H1 (cell line): ENCODE measurements around the gene GNAO1. TPM values are rescaled to one million over a fixed set of nuclear protein-coding genes. Genes with fewer than 3 reads are reported as not detected.

ENCODE experiments used
- ASH2L ChIP-seq: fragments of 200-600, 300-600 bp; sonication (generic); IDR thresholded peaks from one replicate; pipeline ENCODE4 v1.7.1; 2017; ENCODE audit warnings: low read length
- HDAC2 ChIP-seq, 2 experiments: fragments of 300-600 bp in 1 of 2; sonication (generic) in 1 of 2; IDR thresholded peaks; 2 replicates each; pipeline ENCODE4 v1.6.1; 2011 to 2012; ENCODE audit warnings: low read depth in 2 of 2, low read length in 2 of 2, mild to moderate bottlenecking in 2 of 2, moderate library complexity in 2 of 2, borderline replicate concordance in 1 of 2, inconsistent platforms in 1 of 2
- HDAC6 ChIP-seq: IDR thresholded peaks from one replicate; pipeline ENCODE4 v1.7.1; 2012; ENCODE audit warnings: low read depth, mild to moderate bottlenecking, inconsistent platforms, low read length, moderate library complexity
- NANOG ChIP-seq: IDR thresholded peaks from 2 replicates; pipeline ENCODE4 v1.6.1; 2011; ENCODE audit warnings: low read length, low read depth, mild to moderate bottlenecking, inconsistent platforms; ENCODE audit not compliant: insufficient read depth, poor library complexity, severe bottlenecking
- RAD21 ChIP-seq, 2 experiments: IDR thresholded peaks in 1 of 2; conservative IDR thresholded peaks in 1 of 2; 2 replicates each; pipeline ENCODE4 v1.6.1; 2011; ENCODE audit warnings: low read depth in 2 of 2, low read length in 2 of 2, improper control_type of control experiment in 1 of 2, inconsistent platforms in 1 of 2, mild to moderate bottlenecking in 1 of 2, moderate library complexity in 1 of 2
- SIRT6 ChIP-seq: IDR thresholded peaks from one replicate; pipeline ENCODE4 v1.7.1; 2012; ENCODE audit warnings: low read length, inconsistent platforms
- SIX5 ChIP-seq: IDR thresholded peaks from 2 replicates; pipeline ENCODE4 v1.6.1; 2011; ENCODE audit warnings: mild to moderate bottlenecking, low read depth, low read length
- TCF12 ChIP-seq: IDR thresholded peaks from 2 replicates; pipeline ENCODE4 v1.6.1; 2011; ENCODE audit warnings: low read depth, mild to moderate bottlenecking, low read length
- polyA plus RNA-seq, 7 experiments: library from polyadenylated mRNA; depleted of rRNA in 3 of 7; stranded (reverse) in 5 of 7; unstranded in 2 of 7; fragments of >200 nt in 5 of 7; fragments of 200-250 nt in 2 of 7; gene quantifications; 1 replicate in 5 of 7; 2 replicates in 1 of 7; 4 replicates in 1 of 7; pipeline versions ENCODE4 v1.2.1 to v1.2.3, GENCODE V29; 2011 to 2013; ENCODE audit warnings: missing spikeins in 2 of 7, mixed read lengths in 2 of 7
- total RNA-seq: library from RNA; stranded (reverse); fragmentation: NEBNext Ultra II Directional; extraction: Animal tissue kit (Norgen Biotek cat#: 25700); gene quantifications from 2 replicates; pipeline ENCODE4 v1.2.1, GENCODE V29; 2021

GNAO1 gene
- total and polyA plus RNA-seq, 2 of the 8 experiments (the other 6 are each of a cell fraction or from before 2014, with no cell fraction given), result 6.7 to 34.4 TPM

DNA sequence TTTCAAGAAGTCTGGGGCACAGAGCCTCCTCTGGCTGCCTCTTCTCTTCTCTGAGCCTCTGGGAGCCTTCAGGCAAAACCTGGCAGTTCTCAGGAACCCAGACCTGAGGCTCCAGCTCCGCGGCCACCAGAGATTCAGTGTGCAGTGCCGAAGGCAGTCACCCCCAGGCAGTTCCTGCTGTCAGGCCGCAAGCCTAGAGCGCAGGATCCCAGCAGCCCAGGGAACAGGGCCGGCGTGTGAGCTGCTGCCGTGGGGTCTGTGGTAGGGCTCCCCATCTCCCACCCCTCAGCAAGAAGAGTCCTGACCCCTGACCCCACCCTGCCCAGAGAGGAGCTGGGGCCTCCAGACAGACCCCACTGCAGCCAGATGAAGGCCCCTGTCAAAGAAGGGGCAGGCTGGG is 155.9 kb downstream of the GNAO1 start (continued):
- TF ChIP-seq SIRT6 (no peak), ASH2L (no peak), HDAC6 (no peak), HDAC2 (IDR thresholded peaks at IDR 0.05; ENCODE audit: borderline replicate concordance in 1 of 2, low read depth in 2 of 2, low read length in 2 of 2) (no peak), SIX5 (no peak), TCF12 (no peak), NANOG (no peak), RAD21 (IDR thresholded peaks at IDR 0.05 in 1 of 2, conservative IDR thresholded peaks at IDR 0.05 in 1 of 2; ENCODE audit: low read depth in 2 of 2, low read length in 2 of 2) (no peak)
